GM13976 (cell line): ENCODE data around the gene COBLL1.

Experiments
- DNase-seq: peaks from one replicate; pipeline ENCODE4 v3.0.0; 2012; ENCODE audit warnings: low spot score
- in situ Hi-C: fragments of 300-500 bp; cut with MboI; formaldehyde crosslinking; loops from one replicate; pipeline ENCODE4 v1.12.0; 2022; ENCODE audit warnings: low sequenced_read_pairs, mixed read lengths, inconsistent platforms; ENCODE audit not compliant: unreplicated experiment
- TF ChIP-seq, protein P1 (sequence below): IDR thresholded peaks from 2 replicates; pipeline ENCODE4 v1.5.1; 2012; ENCODE audit warnings: borderline replicate concordance, mild to moderate bottlenecking; ENCODE audit not compliant: insufficient read depth; ENCODE audit errors: extremely low read depth, missing control alignments, control extremely low read depth

Gene COBLL1

DNA sequence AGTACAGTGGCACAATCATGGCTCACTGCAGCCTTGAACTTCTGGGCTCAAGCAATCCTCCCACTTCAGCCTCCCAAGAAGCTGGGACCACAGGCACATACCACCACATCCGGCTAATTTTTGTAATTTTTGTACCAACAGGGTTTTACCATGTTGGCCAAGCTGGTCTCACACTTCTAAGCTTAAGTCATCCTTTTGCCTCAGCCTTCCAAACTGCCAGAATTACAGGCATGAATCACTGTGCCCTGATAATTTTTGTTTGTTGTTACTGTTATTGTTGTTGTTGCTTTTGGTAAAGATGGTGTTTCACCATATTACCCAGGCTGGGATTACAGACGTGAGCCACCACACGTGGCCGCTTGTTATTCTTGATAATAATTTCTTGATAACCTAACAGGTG lies 10.5 kb upstream of the COBLL1 start:
- TF ChIP-seq, protein P1, sequence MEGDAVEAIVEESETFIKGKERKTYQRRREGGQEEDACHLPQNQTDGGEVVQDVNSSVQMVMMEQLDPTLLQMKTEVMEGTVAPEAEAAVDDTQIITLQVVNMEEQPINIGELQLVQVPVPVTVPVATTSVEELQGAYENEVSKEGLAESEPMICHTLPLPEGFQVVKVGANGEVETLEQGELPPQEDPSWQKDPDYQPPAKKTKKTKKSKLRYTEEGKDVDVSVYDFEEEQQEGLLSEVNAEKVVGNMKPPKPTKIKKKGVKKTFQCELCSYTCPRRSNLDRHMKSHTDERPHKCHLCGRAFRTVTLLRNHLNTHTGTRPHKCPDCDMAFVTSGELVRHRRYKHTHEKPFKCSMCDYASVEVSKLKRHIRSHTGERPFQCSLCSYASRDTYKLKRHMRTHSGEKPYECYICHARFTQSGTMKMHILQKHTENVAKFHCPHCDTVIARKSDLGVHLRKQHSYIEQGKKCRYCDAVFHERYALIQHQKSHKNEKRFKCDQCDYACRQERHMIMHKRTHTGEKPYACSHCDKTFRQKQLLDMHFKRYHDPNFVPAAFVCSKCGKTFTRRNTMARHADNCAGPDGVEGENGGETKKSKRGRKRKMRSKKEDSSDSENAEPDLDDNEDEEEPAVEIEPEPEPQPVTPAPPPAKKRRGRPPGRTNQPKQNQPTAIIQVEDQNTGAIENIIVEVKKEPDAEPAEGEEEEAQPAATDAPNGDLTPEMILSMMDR: no peak
- no peak for DNase-seq
- in situ Hi-C loops: no loop called here

DNA sequence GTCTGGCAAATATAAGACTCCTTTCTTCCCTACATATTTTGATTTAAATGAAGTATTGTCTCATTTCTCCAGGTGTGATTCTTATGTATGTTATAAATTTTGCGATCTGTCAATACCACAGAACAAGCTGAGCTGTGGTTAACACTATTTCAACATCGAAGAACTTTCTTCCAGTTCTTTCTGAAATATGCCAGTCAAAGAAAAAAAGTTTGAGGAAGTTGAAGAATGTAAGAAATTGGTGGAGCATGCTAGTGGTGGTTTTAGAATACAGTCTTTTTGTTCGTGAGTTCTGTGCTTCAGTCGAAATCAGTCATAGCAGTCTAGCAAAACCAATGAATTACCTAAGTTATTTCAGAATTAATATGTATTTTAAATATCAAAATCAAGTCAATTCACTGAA lies 8.6 kb upstream of the COBLL1 start:
- no peak for DNase-seq
- in situ Hi-C loops: no loop called here

DNA sequence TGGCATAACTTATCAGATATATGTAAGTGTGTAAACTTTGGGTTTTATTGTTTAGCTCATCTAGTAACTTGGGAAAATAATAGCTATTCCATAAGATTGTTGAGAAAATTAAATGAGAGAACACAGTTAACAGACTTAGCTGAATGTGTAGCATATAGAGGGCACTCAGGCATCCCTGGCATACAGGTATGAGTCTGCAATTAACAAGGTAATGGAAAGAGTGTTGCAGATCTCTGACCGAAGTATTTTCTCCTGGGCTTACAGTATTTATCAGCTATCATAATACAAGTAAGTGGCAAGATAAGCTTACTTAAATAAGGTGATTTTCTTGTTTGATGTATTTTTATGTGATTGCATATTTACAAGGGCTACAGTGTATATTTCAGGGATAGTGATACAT lies 7.9 kb upstream of the COBLL1 start:
- no peak for DNase-seq
- TF ChIP-seq, protein P1: no peak
- in situ Hi-C loops: no loop called here

More for the DNA sequence above, 8.6 kb upstream of the COBLL1 start:
- TF ChIP-seq, protein P1: no peak

DNA sequence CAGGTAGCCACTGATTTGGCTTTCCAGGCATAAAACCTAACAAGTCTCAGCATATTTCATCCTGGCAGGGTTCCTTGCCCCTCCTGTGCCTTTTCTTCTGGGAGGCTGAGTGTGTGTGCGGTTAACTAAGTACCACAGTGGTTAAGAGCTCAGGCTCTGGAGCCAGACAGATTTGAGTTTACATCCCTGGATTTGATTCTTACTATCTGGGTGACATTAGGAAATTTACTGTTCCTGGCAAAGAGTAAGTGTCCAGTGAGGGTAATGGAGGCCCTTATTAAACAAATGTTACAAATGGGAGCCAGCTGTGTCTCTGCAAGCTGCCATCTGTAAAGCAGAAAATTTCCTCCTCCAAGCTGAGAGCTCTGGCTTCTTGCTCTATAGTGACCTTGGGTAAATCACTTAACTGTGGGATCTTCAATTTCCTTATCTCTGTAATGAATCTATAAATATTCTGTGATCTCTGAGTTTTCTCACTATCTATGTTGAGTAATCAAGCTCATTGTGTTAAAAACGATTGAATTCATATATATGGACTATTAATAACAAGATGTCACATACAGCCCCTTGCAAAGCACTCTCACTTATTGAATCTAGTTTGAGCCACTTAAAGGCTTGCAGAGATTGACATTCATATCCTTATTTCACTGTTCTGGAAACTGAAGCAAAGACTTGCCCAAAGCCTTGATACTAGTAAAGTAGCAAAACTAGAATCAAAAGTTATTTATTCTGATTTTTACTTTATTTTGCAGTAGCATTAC lies 6.5 kb upstream of the COBLL1 start:
- in situ Hi-C loops: no loop called here
- no peak for DNase-seq
- TF ChIP-seq, protein P1: no peak

DNA sequence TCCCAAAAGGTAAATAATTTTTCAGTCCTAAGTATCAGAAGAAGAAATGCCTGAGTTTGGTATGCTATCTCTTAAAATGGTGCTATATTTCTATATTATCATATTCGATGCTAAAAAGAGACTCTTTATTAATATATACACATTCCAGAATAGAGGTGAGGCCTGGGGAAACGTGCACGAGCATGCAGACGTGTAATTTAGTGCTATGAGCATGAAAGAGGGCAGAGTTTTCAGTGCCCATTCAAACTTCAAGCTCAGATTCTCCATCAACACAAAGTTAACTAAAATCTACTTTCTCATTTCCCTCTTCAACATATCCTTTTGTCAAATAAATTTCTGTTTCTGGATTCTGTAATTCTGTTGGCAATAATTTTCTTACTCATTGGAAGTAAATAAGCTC lies 5.7 kb upstream of the COBLL1 start:
- TF ChIP-seq, protein P1: no peak
- in situ Hi-C loops: no loop called here
- DNase-seq: no peak

DNA sequence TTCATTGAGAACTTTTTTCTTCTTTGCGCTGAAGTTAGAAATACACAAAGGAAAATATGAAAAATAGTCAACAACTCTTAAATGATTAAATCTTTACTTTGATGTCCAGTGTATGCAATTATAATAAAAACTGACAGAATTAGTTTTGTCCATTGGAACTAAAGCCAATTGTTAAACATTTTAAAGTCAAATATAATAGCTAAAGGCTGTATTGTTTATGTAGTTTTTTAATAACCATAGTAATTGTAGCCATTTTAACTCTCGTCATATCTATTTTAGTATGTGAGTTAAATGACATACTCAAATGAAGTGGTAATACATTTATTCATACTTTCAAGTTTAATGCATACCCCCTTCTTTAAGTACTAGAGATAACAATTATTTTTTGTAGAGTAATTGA lies 4.7 kb upstream of the COBLL1 start:
- TF ChIP-seq, protein P1: no peak
- no peak for DNase-seq
- in situ Hi-C loops: no loop called here
